Calu3 (cell line): ENCODE results near the gene ANKRD50. TPM values are rescaled to one million over a fixed set of nuclear protein-coding genes. Genes with fewer than 3 reads are reported as not detected.

ENCODE experiments used
- BruUV-seq: library from RNA; stranded (reverse); fragments of 400-500 nt; replicated peaks from 2 replicates; lab custom pipeline; 2021; lab: Mats Ljungman, UMichigan
- CTCF ChIA-PET: fragments of 300-600 bp; sonication (Branson Sonifier 250); formaldehyde crosslinking; loops from one replicate; lab custom pipeline; 2022; ENCODE audit warnings: antibody characterized with exemption; lab: Charles Lee
- DNase-seq: peaks from one replicate; pipeline ENCODE4 v3.0.0; 2022
- H3K27ac Mint-ChIP-seq: one replicate; pipeline ENCODE4 v1.8.0; 2022; ENCODE audit warnings: mixed read lengths; ENCODE audit not compliant: unreplicated experiment
- H3K27me3 Mint-ChIP-seq: one replicate; pipeline ENCODE4 v1.8.0; 2022; ENCODE audit warnings: mixed read lengths; ENCODE audit not compliant: unreplicated experiment
- H3K36me3 Mint-ChIP-seq: one replicate; pipeline ENCODE4 v1.8.0; 2022; ENCODE audit warnings: mild to moderate bottlenecking, moderate library complexity, mixed read lengths; ENCODE audit not compliant: insufficient read depth, unreplicated experiment
- H3K4me1 Mint-ChIP-seq: one replicate; pipeline ENCODE4 v1.8.0; 2022; ENCODE audit warnings: mild to moderate bottlenecking, low read depth, mixed read lengths; ENCODE audit not compliant: unreplicated experiment
- H3K4me3 Mint-ChIP-seq: one replicate; pipeline ENCODE4 v1.8.0; 2022; ENCODE audit warnings: mild to moderate bottlenecking, low read depth, moderate library complexity, mixed read lengths; ENCODE audit not compliant: unreplicated experiment
- H3K9me3 Mint-ChIP-seq: one replicate; pipeline ENCODE4 v1.8.0; 2022; ENCODE audit warnings: low read depth, mixed read lengths; ENCODE audit not compliant: unreplicated experiment
- CTCF ChIP-seq: fragments of 200-600 bp; IDR thresholded peaks from one replicate; pipeline ENCODE4 v1.8.0; 2022; ENCODE audit warnings: antibody characterized with exemption; ENCODE audit not compliant: unreplicated experiment
- intact Hi-C: fragments of 100-400 bp; cut with micrococcal nuclease; formaldehyde crosslinking; loops from one replicate; pipeline ENCODE4 v1.10.0; 2022; ENCODE audit not compliant: unreplicated experiment
- total RNA-seq: library from RNA; stranded (reverse); gene quantifications from 2 replicates; pipeline ENCODE4 v1.2.3, GENCODE V29; 2022

ANKRD50 gene
- total RNA-seq, 1 experiment from 2014 or later = 24.3 TPM

- no TSS peak for BruUV-seq
- intact Hi-C loops = no loop called here
- Mint-ChIP-seq H3K9me3 (peaks cover 3% of the 10 kb centered on the region), H3K27me3 (no peaks in the 10 kb centered on the region), H3K36me3 (peaks cover 4% of the 10 kb centered on the region), H3K27ac (peak overlapping the region; percentile 82), H3K4me1 (peaks cover 23% of the 10 kb centered on the region), H3K4me3 (peak overlapping the region; percentile 21)
- no peak for TF ChIP-seq CTCF
- DNase-seq = peak; percentile 6
- CTCF ChIA-PET = no interaction called here
Measured at GRCh38 chr4:124686279-124686678, 26.3 kb downstream of the ANKRD50 start.

- peaks cover 3% of the 10 kb centered on the region for H3K9me3 Mint-ChIP-seq
- no peak for DNase-seq
- CTCF ChIA-PET = no interaction called here
- peaks cover 23% of the 10 kb centered on the region for H3K4me1 Mint-ChIP-seq
- BruUV-seq = no TSS peak
- H3K36me3 Mint-ChIP-seq = peaks cover 4% of the 10 kb centered on the region
- no peaks in the 10 kb centered on the region for H3K27me3 Mint-ChIP-seq
- no peak overlapping the region for H3K4me3 Mint-ChIP-seq
- TF ChIP-seq CTCF = no peak
- peak overlapping the region; percentile 82 for H3K27ac Mint-ChIP-seq
- intact Hi-C loops = no loop called here
Measured at GRCh38 chr4:124685851-124686250, 26.7 kb downstream of the ANKRD50 start.

- peak overlapping the region; percentile 25 for H3K27ac Mint-ChIP-seq
- no peak for DNase-seq
Measured at GRCh38 chr4:124684301-124684700, 28.2 kb downstream of the ANKRD50 start.

GRCh38 chr4:124682384-124682783 lies 30.1 kb downstream of the ANKRD50 start:
- Mint-ChIP-seq H3K27me3 (no peaks in the 10 kb centered on the region), H3K4me3 (no peak overlapping the region), H3K36me3 (peaks cover 10% of the 10 kb centered on the region), H3K9me3 (peaks cover 2% of the 10 kb centered on the region), H3K4me1 (peaks cover 31% of the 10 kb centered on the region), H3K27ac (no peak overlapping the region)
- CTCF ChIA-PET = no interaction called here
- BruUV-seq = no TSS peak
- DNase-seq = no peak
- TF ChIP-seq CTCF = no peak
- intact Hi-C loops = no loop called here

More at GRCh38 chr4:124684301-124684700, 28.2 kb downstream of the ANKRD50 start:
- no peaks in the 10 kb centered on the region for H3K27me3 Mint-ChIP-seq
- intact Hi-C loops = no loop called here
- CTCF ChIA-PET = interaction anchor here (0.9 kb wide), 1 partner anchor 11 kb away, joined by 3 read pairs; no protein-coding TSS in a partner anchor
- TF ChIP-seq CTCF = no peak
- peaks cover 31% of the 10 kb centered on the region for H3K4me1 Mint-ChIP-seq
- peaks cover 3% of the 10 kb centered on the region for H3K9me3 Mint-ChIP-seq
- BruUV-seq = no TSS peak
- H3K4me3 Mint-ChIP-seq = no peak overlapping the region
- peaks cover 10% of the 10 kb centered on the region for H3K36me3 Mint-ChIP-seq
